ENCODE results near the gene UGT1A4. TPM values are rescaled to one million over a fixed set of nuclear protein-coding genes. Genes with fewer than 3 reads are reported as not detected.
A peak's percentile ranks its signal among the peaks of the same experiment; 100 is the strongest.

Gene UGT1A4
- total RNA-seq, 1 donor from 2014 or later: 0.98 TPM

DNA sequence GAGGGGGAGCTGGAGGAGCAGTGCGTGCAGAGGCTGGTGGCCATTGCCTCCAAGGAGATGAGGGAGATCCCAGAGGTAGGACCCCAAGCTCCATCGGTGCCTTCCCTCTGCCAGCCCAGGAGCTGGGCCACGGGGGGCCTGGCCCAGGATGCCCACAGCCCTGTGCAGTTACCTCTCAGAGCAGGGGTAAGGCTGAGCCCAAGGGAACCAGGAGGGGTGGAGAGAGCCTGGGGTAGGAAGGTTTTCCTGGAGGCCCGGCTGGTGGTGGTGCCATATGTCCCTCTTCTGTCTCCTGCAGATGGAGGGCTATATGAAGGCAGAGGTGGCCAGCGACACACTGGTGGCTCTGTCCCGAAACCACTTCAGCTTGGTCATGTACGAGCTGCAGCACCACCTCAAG, 71.0 kb downstream of the UGT1A4 start:
- TF ChIP-seq CTCF (IDR thresholded peaks at IDR 0.05): no peak
- TF ChIP-seq POLR2A (IDR thresholded peaks at IDR 0.05): no peak
- TF ChIP-seq POLR2AphosphoS5 (IDR thresholded peaks at IDR 0.05; ENCODE audit: insufficient read depth in 1 of 2, low read depth in 1 of 2): no peak
- H3K9me3 ChIP-seq: no peaks in the 10 kb centered on the region
- H3K4me1 ChIP-seq: no peaks in the 10 kb centered on the region
- H3K27me3 ChIP-seq: no peaks in the 10 kb centered on the region
- peak in 1 of 2 donors; percentile 76 for DNase-seq (ENCODE audit: extremely low spot score in 2 of 2)
- H3K27ac ChIP-seq: no peak overlapping the region
- intact Hi-C loops (cut with DNase I): no loop called here
- H3K4me3 ChIP-seq: no peak overlapping the region
- no peaks in the 10 kb centered on the region for H3K36me3 ChIP-seq

- Histone ChIP-seq H3K36me3 (no peaks in the 10 kb centered on the region), H3K27me3 (no peaks in the 10 kb centered on the region), H3K9me3 (no peaks in the 10 kb centered on the region), H3K4me3 (no peak overlapping the region), H3K4me1 (no peaks in the 10 kb centered on the region), H3K27ac (no peak overlapping the region)
- peak in 1 of 2 donors; percentile 71 for DNase-seq (ENCODE audit: extremely low spot score in 2 of 2)
- TF ChIP-seq CTCF (IDR thresholded peaks at IDR 0.05) (no peak), POLR2AphosphoS5 (IDR thresholded peaks at IDR 0.05; ENCODE audit: insufficient read depth in 1 of 2, low read depth in 1 of 2) (no peak), POLR2A (IDR thresholded peaks at IDR 0.05) (no peak)
- intact Hi-C loops (cut with DNase I): no loop called here
Observed at GRCh38 chr2:233791151-233791882, 72.8 kb downstream of the UGT1A4 start.

DNA sequence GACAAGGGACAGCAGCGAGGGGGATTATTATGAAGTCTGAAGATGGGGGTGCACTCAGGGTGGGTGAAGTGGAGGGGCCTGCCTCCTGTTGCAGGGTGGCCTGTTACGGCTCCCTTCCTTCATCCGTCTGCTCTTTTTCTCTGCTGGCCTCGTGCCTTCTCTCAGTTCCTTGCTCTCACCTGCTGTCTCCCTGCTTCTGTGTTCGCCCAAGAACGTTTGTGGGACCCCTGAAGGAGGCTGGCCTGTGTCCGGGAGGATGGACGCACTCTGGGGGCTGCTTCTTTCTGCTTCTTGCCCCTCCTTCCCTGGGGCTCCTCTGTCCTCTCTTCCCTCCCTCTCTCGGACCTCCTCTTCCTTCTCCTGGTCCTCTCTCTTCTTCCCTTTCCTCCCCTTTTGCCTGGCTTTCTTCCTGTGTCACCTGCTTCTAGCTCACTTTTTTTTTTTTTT, 73.4 kb downstream of the UGT1A4 start:
- no peaks in the 10 kb centered on the region for H3K36me3 ChIP-seq
- no peaks in the 10 kb centered on the region for H3K9me3 ChIP-seq
- no peaks in the 10 kb centered on the region for H3K4me1 ChIP-seq
- TF ChIP-seq POLR2A (IDR thresholded peaks at IDR 0.05): no peak
- TF ChIP-seq CTCF (IDR thresholded peaks at IDR 0.05): no peak
- TF ChIP-seq POLR2AphosphoS5 (IDR thresholded peaks at IDR 0.05; ENCODE audit: insufficient read depth in 1 of 2, low read depth in 1 of 2): no peak
- DNase-seq (ENCODE audit: extremely low spot score in 2 of 2): peak in 1 of 2 donors; percentile 94
- no peaks in the 10 kb centered on the region for H3K27me3 ChIP-seq
- intact Hi-C loops (cut with DNase I): no loop called here
- no peak overlapping the region for H3K4me3 ChIP-seq
- no peak overlapping the region for H3K27ac ChIP-seq

DNA sequence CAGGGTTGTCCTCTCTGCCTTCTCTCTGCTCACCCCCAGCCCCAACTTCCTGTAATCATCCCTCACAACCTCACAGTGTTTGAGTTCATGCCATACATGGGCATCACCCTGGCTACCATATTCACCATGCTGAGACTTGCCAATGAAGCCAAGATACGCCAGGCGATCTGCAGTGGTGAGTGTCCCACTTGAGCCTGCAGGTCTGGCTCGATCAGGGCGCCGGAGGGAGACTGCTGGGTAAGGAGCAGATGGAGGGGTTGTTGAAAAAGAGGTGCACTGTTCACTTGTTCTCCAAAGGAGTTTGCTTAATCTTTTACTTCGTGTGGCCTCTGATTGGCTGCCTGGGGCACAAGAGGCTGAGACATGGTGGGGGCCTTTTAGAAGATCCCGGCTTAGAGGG, 74.2 kb downstream of the UGT1A4 start:
- H3K4me3 ChIP-seq: no peak overlapping the region
- H3K4me1 ChIP-seq: no peaks in the 10 kb centered on the region
- H3K27me3 ChIP-seq: no peaks in the 10 kb centered on the region
- intact Hi-C loops (cut with DNase I): no loop called here
- no peaks in the 10 kb centered on the region for H3K36me3 ChIP-seq
- DNase-seq (ENCODE audit: extremely low spot score in 2 of 2): no peak
- no peak for TF ChIP-seq POLR2A (IDR thresholded peaks at IDR 0.05)
- no peak for TF ChIP-seq CTCF (IDR thresholded peaks at IDR 0.05)
- TF ChIP-seq POLR2AphosphoS5 (IDR thresholded peaks at IDR 0.05; ENCODE audit: insufficient read depth in 1 of 2, low read depth in 1 of 2): no peak
- H3K27ac ChIP-seq: no peak overlapping the region
- no peaks in the 10 kb centered on the region for H3K9me3 ChIP-seq

DNA sequence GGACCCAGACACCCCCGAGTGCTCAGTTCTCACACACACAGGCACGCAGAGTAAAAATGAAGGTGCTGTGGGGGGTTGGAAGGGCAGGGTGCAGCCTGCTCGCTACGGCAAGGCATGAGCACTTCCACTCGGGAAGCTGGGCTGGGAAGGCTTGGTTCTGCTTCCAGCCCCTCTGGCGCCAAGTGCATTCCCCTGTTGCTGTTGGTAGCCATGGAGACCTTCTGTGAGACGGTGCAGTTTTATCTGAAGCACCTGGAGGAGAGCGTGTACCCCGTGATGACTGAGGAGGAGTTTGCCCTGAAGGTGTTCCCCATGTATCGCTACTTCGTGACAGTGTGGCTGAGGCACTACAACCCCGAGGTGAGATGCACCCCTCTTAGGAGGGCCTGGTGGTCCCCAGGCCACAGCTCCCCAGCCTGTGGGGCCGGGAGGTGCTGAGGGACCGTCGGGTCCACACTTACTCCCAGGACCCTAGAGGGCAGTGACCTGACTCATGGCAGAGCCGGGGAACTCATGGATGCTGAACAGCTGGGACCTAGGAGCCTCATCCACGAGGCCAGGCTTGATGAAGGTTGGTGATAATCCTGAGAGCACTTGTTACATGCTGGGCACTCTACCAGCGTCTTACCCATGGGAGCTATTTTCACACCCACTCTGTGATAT, 75.1 kb downstream of the UGT1A4 start:
- H3K27me3 ChIP-seq: no peaks in the 10 kb centered on the region
- peak; percentile 82 for DNase-seq (ENCODE audit: extremely low spot score in 2 of 2)
- no peak overlapping the region for H3K27ac ChIP-seq
- H3K9me3 ChIP-seq: no peaks in the 10 kb centered on the region
- no peaks in the 10 kb centered on the region for H3K4me1 ChIP-seq
- TF ChIP-seq POLR2AphosphoS5 (IDR thresholded peaks at IDR 0.05; ENCODE audit: insufficient read depth in 1 of 2, low read depth in 1 of 2): no peak
- no peak for TF ChIP-seq POLR2A (IDR thresholded peaks at IDR 0.05)
- TF ChIP-seq CTCF (IDR thresholded peaks at IDR 0.05): no peak
- intact Hi-C loops (cut with DNase I): no loop called here
- H3K36me3 ChIP-seq: no peaks in the 10 kb centered on the region
- H3K4me3 ChIP-seq: no peak overlapping the region

Data from vagina (tissue), 2 donors.